Right lobe of liver (tissue), 6 donors: Measurements from ENCODE around the gene COL28A1. TPM values are rescaled to one million over a fixed set of nuclear protein-coding genes. Genes with fewer than 3 reads are reported as not detected.

Experiments used
- ATAC-seq, 4 donors: fragments of 200-7000 bp; cut with Tn5 transposase; one replicate each; pipeline ENCODE4 v1.9.1; 2020; ENCODE audit warnings: mild to moderate bottlenecking in 4 of 4, moderate library complexity in 4 of 4
- DNase-seq, 3 donors: peaks; one replicate each; pipeline ENCODE4 v3.0.0-alpha.2; 2020
- H3K27ac ChIP-seq, 3 donors: fragments of 200-600 bp; one replicate each; pipeline ENCODE4 v1.8.0; 2022
- H3K27me3 ChIP-seq, 2 donors: fragments of 200-600 bp; one replicate each; pipeline ENCODE4 v1.8.0; 2022
- H3K36me3 ChIP-seq, 4 donors: fragments of 200-600 bp; sonication (generic) in 1 of 4; one replicate each; pipeline versions ENCODE4 v1.5.1 to v1.8.0; 2017 to 2022; ENCODE audit warnings: control low read depth in 1 of 4
- H3K4me1 ChIP-seq, 4 donors: fragments of 200-600 bp; sonication (generic) in 1 of 4; one replicate each; pipeline versions ENCODE4 v1.5.1 to v1.8.0; 2017 to 2022; ENCODE audit warnings: control low read depth in 1 of 4
- H3K4me3 ChIP-seq, 3 donors: fragments of 200-600 bp; one replicate each; pipeline ENCODE4 v1.8.0; 2022
- H3K9me3 ChIP-seq, 4 donors: fragments of 200-600 bp; sonication (generic) in 1 of 4; one replicate each; pipeline versions ENCODE4 v1.5.1 to v1.8.0; 2017 to 2022; ENCODE audit warnings: control low read depth in 1 of 4
- CTCF ChIP-seq, 4 donors: fragments of 200-600 bp in 3 of 4; fragments of 450-650 bp in 1 of 4; IDR thresholded peaks; one replicate each; pipeline versions ENCODE4 v1.5.1 to v1.8.0; 2016 to 2022; ENCODE audit warnings: antibody characterized with exemption in 4 of 4, mild to moderate bottlenecking in 2 of 4
- POLR2A ChIP-seq: fragments of 450-650 bp; IDR thresholded peaks from one replicate; pipeline ENCODE4 v1.6.1; 2017; ENCODE audit warnings: antibody characterized with exemption, mild to moderate bottlenecking
- WGBS: methylation state at CpG from one replicate; pipeline ENCODE4 v1.1.6; 2018; ENCODE audit warnings: low coverage, low lambda C conversion rate; ENCODE audit not compliant: insufficient coverage; ENCODE audit errors: missing lambda C conversion rate; 5-methylcytosine and 5-hydroxymethylcytosine counted together
- intact Hi-C, 2 donors: fragments of 100-400 bp; cut with DNase I; formaldehyde crosslinking; loops; one replicate each; pipeline versions ENCODE4 v1.11.2 to v1.14.1; 2022
- total RNA-seq, 6 experiments: library from RNA; depleted of rRNA in 2 of 6; stranded (reverse); fragments of >200 nt in 2 of 6; fragmentation: NEBNext Ultra II Directional in 3 of 6; extraction: Animal tissue kit (Norgen Biotek cat#: 25700) in 3 of 6; gene quantifications; one replicate each; pipeline versions ENCODE4 v1.1.0 to v1.2.4, GENCODE V29; 2016 to 2023
- donor health status: DM: no; HTN: yes; CAD: no.
- donor health status: DM: no; HTN: no; CAD: no.
- donor health status: DM: no; HTN: no; CAD: no.
- donor health status: DM: no; HTN: yes; CAD: no.
- donor health status: DM: no; HTN: yes; CAD: no.

The COL28A1 gene
- total RNA-seq, 6 experiments from 2014 or later = 0.07 to 0.51 (median 0.34) TPM; not detected in 2

- no peaks in the 10 kb centered on the region for H3K27me3 ChIP-seq
- 54% methylated on average over 2 of the region's 2 CpGs for WGBS
- H3K27ac ChIP-seq = no peak overlapping the region
- intact Hi-C loops = no loop called here
- TF ChIP-seq POLR2A (no peak), CTCF (IDR thresholded peaks at IDR 0.05) (no peak)
- ATAC-seq (no peak), DNase-seq (no peak)
- H3K9me3 ChIP-seq = no peaks in the 10 kb centered on the region
- no peak overlapping the region for H3K4me3 ChIP-seq
- H3K36me3 ChIP-seq = no peaks in the 10 kb centered on the region
- H3K4me1 ChIP-seq = no peaks in the 10 kb centered on the region
These were observed 16.1 kb downstream of the COL28A1 start for GRCh38 chr7:7519528-7519927.

GRCh38 chr7:7519056-7519455 is 16.6 kb downstream of the COL28A1 start:
- WGBS = 9% methylated on average over 1 of the region's 2 CpGs

GRCh38 chr7:7517754-7518153 is 17.9 kb downstream of the COL28A1 start:
- 20% methylated on average over 3 of the region's 3 CpGs for WGBS
- no peak for DNase-seq
- Histone ChIP-seq H3K27me3 (no peaks in the 10 kb centered on the region), H3K36me3 (no peaks in the 10 kb centered on the region), H3K4me3 (no peak overlapping the region), H3K9me3 (no peaks in the 10 kb centered on the region), H3K4me1 (no peaks in the 10 kb centered on the region), H3K27ac (no peak overlapping the region)
- no peak for TF ChIP-seq POLR2A
- no peak for TF ChIP-seq CTCF (IDR thresholded peaks at IDR 0.05)
- intact Hi-C loops = no loop called here
- no peak for ATAC-seq

More at GRCh38 chr7:7519056-7519455, 16.6 kb downstream of the COL28A1 start:
- no peaks in the 10 kb centered on the region for H3K27me3 ChIP-seq
- intact Hi-C loops = no loop called here
- H3K4me1 ChIP-seq = no peaks in the 10 kb centered on the region
- TF ChIP-seq CTCF (IDR thresholded peaks at IDR 0.05) = no peak
- TF ChIP-seq POLR2A = no peak
- no peak for DNase-seq
- ATAC-seq = no peak
- no peak overlapping the region for H3K4me3 ChIP-seq
- H3K9me3 ChIP-seq = no peaks in the 10 kb centered on the region
- H3K27ac ChIP-seq = no peak overlapping the region
- H3K36me3 ChIP-seq = no peaks in the 10 kb centered on the region

GRCh38 chr7:7516662-7517061 is 19.0 kb downstream of the COL28A1 start:
- no peaks in the 10 kb centered on the region for H3K27me3 ChIP-seq
- DNase-seq (no peak), ATAC-seq (no peak)
- no peak for TF ChIP-seq CTCF (IDR thresholded peaks at IDR 0.05)
- no peak for TF ChIP-seq POLR2A
- no peak overlapping the region for H3K4me3 ChIP-seq
- intact Hi-C loops = no loop called here
- H3K36me3 ChIP-seq = no peaks in the 10 kb centered on the region
- no peak overlapping the region for H3K27ac ChIP-seq
- WGBS = 47% methylated on average over 1 of the region's 1 CpG
- H3K4me1 ChIP-seq = no peaks in the 10 kb centered on the region
- H3K9me3 ChIP-seq = no peaks in the 10 kb centered on the region

GRCh38 chr7:7516156-7516555 is 19.5 kb downstream of the COL28A1 start:
- H3K4me3 ChIP-seq = no peak overlapping the region
- no peaks in the 10 kb centered on the region for H3K36me3 ChIP-seq
- WGBS = 65% methylated on average over 2 of the region's 2 CpGs
- H3K9me3 ChIP-seq = no peaks in the 10 kb centered on the region
- no peak overlapping the region for H3K27ac ChIP-seq
- intact Hi-C loops = no loop called here
- no peaks in the 10 kb centered on the region for H3K27me3 ChIP-seq
- DNase-seq (no peak), ATAC-seq (no peak)
- no peak for TF ChIP-seq CTCF (IDR thresholded peaks at IDR 0.05)
- H3K4me1 ChIP-seq = no peaks in the 10 kb centered on the region
